ELF-1 (cell line): Measurements from ENCODE around the gene NRL.

Source experiments
- DNase-seq: peaks from one replicate; pipeline ENCODE4 v3.0.0-alpha.2; 2016; ENCODE audit warnings: low read depth, low spot score

NRL gene

DNA sequence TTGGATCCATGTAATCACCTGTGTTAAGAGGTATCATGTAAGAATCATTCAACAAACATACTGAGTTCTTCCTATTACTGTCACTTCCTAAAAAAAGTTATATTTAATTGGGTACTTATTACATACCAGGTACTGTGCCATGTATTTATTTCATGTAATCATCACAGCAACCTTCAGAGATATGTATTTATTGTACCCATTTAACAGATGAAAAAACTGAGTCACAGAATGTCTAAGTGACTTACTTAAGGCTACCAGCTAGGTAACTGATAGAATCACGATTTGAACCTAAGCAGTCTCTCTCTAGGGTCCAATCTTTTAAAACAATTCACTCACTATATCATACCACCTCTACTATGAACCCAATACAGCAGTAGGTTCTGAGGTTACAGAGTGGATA lies 29.7 kb upstream of the NRL start:
- DNase-seq, result no peak

DNA sequence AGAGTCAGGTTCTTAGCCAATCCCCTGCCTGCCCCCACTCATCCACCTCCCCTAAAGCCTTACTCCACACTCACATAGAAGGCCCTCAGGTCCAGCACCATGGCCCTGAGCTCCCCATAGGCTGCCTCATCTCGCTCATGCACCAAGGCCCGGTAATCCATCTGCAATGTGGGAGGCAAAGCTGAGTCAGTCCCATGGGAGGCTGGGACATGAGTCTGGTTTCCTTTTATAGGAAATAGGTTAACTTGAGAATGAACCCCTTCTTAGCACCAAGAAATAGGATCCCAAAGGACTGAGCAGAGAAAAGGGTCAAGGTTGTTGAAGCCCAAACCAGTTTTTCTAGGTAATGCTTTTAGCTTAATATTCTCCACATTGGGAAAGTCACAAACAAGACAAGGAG lies 28.8 kb upstream of the NRL start:
- no peak for DNase-seq

DNA sequence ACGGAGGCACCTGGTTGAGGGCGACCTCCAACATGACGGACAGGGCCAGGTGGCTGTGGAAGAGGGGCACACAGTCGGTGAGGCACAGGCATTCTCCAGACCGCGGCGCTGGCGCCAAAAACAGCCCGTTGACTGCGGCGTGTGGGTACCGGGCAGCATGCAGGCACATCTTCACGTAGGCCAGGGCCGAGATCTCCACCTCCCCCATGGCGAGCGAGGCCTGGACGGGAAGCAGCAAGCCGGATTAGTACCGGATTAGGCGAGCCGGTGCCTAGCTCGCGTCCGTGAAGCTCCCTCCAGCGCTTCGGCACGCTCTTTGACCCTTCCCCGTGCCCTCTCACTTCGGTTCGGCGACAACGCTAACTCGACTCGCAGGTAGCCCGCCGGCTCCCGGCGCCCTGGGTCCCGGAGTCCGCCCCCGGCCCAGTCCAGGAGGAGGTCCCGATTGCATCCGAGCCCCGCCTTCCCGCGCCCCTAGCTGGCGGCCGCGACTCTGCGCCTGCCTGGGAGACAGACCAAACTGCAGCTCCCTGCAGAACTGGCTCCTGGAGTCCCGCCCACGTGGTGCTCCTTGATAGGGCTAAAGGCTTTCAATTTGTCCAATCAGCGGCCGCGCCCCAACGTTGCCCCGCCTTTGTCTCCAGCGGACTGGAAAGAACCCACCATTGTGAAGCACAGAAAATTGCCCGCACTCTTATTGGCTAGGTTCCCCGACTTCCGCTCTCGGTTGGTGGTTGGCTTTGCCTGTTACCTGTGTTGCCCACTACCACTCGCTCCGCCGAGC lies 26.5 kb upstream of the NRL start, which contains the start of gene EMC9:
Gene EMC9, minus strand, starts transcription at position 495 of the 784 bp plus-strand sequence. Its CDS starts 287 bp downstream, at position 208.
- DNase-seq, result peak; percentile 100

DNA sequence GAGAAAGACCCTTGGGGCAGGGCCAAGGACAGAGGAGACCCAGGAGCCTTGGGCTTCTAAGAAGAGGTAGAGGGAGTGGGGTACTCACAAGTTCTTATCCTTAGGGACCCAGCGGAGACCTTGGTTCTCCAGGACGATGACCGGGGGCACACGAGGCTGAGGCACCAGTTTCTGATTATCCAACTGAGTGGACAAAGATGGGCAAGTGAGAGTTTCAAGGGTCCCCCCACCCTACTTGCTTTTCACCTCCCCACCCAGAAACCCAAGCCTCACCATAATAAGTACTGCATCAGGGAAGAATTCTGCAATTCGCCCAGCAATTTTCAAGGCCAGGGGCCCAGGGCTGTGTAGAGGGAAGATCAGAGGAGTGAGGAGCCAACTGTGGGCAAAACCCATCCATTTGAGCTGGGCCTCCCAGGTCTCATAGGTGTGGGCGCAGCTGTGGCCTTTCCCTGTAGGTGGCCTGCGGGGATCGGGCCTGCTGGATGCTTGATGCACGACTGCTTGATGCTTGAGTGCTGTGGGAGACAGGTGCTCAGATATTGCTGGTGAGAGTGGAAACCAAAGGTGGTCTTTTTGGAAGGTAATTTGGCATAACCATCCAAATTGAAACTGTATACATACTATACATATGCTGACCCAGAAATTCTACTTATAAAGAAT lies 24.7 kb upstream of the NRL start:
- DNase-seq, result no peak

DNA sequence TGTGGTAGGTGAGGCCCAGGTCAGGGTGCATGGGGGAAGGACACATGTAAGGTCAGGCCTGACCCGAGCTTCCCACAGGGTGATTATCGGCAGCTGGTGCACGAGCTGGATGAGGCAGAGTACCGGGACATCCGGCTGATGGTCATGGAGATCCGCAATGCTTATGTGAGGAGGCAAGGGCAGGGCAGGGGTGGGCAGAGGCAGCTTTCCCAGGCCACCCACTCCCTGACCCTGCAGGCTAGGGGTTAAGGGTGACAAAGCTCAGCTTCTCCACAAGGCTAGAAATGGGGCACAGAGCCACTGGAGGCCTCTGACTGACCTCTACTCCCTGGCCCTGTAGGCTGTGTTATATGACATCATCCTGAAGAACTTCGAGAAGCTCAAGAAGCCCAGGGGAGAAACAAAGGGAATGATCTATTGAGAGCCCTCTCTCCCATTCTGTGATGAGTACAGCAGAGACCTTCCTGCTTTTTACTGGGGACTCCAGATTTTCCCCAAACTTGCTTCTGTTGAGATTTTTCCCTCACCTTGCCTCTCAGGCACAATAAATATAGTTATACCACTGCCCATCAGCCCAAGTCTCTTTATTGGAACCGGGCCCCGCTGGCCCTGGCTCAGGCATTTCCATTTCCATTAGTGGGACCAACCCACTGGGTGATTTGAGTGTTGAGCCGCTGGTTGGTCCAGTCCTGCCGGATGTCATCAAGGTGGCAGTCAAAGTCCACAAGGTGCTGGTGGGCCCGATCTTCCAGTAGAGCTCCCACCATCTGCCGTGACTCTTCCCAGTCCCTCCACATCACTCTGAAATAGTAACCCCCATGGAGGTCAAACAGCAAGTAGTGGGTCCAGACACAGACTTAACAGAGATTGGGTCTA lies 23.9 kb upstream of the NRL start:
- DNase-seq, result no peak

DNA sequence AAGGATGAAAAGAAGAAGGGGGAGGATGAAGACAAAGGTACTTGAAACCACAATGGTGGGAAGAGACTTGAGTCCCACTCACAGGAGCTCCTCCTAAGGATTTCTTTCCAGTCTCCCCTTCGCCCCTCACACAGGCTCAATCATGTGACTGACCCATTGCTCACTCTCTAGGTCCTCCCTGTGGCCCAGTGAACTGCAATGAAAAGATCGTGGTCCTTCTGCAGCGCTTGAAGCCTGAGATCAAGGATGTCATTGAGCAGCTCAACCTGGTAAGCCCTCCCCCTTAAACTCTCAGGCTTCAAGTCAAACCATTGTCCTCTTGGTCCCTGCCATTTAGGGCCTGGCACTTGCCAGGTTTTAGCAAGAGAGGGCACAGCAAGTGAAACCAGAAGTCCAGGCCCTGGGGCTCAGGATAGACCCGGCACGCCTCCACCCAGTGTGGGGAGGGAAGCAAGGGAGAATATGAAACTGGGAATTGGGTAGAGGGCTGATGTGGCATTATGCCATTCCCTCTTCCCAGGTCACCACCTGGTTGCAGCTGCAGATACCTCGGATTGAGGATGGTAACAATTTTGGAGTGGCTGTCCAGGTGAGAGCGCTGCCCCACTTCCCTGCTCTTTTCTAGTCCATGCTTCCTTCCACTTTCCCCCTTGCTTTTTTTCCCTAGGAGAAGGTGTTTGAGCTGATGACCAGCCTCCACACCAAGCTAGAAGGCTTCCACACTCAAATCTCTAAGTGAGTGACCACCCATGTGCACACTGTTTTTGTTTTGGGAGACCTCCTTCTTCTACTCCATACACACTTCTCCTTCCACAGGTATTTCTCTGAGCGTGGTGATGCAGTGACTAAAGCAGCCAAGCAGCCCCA lies 23.0 kb upstream of the NRL start:
- no peak for DNase-seq

DNA sequence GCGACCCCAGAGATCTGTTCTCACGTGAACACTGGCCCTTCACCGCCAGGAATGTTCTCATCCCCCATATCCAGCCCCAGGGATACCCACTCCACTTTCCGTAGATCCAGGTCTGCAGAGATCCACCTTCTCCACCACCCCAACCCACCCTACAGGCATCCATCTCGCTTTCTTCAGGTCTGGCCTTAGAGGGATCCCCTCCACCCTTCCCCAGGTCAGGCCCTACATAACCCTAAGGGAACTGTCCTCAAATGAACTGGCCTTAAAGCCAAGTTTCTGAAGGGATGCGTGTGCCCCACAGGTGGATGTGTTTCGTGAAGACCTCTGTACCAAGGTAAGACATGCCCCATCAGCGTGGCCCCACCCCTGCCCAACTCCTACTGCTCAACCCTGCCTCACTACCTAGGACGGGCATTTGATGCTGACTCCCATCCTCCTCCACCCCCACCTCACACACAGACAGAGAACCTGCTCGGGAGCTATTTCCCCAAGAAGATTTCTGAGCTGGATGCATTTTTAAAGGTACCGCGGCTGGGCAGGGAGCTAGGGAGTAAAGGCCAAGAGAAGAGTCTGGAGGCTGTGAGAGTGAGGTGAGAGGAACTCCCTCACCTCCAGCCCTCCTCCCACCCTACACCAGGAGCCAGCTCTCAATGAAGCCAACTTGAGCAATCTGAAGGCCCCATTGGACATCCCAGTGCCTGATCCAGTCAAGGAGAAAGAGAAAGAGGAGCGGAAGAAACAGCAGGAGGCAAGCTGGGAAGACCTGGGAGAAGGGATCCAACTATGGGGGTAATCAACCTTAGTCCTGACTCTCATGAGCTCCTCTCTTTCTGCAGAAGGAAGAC lies 22.2 kb upstream of the NRL start:
- no peak for DNase-seq

DNA sequence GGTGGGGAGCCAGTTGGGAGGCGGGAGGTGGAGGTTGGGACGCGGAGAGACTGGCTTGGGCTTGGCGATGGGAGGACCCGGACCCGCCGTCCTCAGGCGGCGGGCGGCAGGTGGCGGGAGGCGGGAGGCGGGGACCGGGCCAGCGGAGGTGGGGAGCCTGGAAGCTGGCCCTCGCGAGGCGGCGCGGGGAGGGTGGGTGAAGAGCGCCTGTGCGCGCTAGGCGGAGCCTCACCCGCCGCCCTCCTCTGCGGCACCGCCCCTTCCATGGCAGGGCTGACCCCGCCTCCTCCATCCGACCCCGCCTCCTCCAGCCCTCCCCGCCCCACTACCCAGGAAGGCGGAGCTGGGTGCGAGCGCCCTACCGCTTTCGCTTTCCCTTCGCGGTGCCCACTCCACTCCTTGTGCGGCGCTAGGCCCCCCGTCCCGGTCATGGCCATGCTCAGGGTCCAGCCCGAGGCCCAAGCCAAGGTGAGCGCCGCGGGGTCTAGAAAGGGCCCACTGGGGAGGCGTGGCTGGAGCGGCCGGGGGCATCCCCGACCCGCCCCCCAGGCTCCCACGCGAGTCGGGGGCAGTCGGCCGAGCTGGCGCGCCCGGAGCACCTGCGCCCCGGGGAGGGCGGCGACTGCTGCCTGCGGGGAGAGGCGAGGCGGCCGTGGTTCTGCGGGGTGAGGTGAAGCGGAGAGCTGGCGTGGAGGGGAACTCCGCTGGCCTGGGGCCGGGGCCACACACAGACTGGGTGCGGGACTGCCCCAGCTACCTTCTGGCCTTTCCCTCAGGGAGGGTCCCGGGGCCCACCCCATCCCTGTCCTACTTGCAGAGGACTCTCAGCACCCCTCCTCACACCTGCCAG lies 21.3 kb upstream of the NRL start, which contains the start of gene PSME1:
Gene PSME1, plus strand, starts transcription at position 361 of the 850 bp plus-strand sequence. Its CDS starts 69 bp downstream, at position 430.
- peak; percentile 84 for DNase-seq

DNA sequence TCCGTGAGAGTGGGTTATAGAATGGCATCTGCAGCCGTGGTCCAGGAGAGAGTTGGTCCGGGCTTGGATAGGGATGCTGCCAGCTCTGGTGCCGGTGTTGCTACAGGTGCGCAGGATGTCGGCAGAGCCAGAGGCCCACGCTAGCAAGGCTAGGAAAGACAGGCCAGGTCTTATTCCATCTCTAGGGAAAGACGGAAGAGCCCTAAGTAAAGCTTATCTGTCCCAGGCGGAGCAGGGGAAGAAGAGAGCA lies 20.8 kb upstream of the NRL start:
- DNase-seq, result no peak

DNA sequence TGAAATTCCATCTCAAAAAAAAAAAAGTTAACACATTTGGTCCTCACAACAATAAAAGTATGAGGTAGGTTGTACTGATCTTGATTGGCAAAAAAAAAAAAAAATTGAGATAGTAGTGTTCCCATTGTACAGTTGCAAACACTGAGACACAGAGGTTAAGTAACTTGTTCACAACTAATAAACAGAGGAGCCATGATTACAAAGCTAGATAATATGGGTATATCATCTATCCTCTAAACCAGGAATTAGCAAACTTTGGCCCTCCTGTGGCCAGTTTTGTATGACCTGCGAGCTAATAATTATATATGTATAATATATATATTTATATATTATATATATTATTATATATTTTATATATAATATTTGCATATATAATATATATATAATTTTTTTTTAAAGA lies 19.0 kb upstream of the NRL start:
- no peak for DNase-seq

DNA sequence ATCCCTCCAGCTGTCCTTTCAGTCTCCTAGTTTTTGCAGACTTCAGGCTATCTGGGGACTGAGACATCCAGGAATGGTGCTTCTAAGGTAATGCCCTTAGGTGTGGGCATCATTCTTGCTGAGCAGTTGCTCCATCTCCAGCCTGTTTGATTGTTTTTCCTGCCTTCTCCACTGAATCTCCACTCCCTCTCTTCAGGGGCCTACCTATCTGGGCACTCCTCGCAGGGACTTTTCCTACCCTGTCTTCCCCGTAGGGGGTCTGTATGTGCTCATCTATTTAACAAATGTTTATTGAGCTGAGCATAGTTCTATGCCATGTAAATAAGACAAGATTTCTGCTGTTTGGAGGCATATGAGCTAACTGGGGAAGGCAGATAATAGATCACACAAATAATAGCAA lies 18.2 kb upstream of the NRL start:
- no peak for DNase-seq

DNA sequence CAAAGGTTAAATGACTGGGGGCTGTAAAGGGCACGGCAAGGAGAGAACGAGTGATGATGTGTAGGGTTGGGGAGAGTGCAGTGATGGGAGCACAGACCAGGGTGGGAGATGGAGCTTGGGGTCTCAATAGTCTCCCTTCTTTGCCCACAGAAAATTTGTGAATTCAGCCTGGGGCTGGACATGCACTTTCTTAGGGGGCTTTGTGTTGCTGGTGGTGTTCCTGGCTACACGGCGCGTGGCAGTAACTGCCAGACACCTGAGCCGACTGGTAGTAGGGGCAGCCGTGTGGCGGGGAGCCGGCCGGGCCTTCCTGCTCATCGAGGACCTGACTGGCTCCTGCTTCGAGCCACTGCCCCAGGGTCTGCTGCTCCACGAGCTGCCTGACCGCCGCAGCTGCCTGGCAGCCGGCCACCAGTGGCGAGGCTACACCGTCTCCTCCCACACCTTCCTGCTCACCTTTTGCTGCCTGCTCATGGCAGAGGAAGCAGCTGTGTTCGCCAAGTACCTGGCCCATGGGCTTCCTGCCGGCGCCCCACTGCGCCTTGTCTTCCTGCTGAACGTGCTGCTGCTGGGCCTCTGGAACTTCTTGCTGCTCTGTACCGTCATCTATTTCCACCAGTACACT lies 17.4 kb upstream of the NRL start:
- no peak for DNase-seq

DNA sequence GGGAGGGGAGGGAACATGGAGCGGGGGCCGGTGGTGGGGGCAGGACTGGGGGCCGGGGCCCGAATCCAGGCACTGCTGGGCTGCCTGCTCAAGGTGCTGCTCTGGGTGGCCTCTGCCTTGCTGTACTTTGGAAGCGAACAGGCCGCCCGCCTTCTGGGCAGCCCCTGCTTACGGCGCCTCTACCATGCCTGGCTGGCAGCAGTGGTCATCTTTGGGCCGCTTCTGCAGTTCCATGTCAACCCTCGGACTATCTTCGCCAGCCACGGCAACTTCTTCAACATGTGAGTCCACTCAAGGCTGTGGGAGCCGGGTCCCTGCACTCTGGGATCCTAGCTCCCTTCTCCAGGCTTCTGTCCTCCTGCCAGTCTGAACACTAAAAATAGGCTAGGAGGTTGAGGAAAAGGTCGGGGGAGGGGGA lies 16.8 kb upstream of the NRL start:
- DNase-seq, result no peak

DNA sequence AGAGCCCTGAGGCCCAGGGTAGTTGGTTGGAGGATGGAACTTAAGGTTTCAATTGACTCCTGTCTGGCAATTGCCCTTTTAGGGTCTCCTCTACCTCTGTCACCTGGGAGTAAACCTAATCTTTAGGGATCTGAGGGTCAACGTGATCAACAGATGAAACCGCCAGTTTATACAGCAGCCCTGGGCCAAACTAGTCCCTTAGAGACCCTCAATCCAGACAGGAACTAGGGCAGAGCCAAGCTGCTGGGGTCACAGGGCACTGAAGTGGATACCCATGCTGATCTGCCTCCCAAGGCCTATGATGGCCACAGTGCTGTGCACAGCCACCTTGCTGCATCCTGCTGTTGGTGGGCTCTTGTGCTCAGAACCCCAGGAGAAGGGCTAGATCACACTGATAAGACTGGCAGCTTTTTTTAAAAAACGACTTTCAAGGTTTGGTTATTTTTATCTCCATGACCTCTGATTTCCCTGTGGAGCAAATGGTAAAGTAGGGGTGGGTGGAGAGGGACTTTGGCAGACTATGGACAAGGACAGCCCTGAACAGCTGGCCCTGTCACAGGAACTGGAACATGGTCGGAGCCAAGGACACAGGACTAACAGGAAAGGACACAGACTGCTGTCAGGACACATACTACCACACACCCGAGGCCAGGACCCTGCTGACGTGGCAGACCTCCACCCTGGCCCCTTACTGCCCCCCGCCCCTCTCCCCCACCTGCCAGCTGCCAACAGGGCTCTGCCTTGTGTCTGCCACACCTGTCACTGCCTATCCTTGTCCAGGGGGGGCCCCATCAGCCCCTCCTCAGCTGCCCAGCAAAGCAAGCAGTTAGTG lies 16.2 kb upstream of the NRL start:
- DNase-seq, result no peak

DNA sequence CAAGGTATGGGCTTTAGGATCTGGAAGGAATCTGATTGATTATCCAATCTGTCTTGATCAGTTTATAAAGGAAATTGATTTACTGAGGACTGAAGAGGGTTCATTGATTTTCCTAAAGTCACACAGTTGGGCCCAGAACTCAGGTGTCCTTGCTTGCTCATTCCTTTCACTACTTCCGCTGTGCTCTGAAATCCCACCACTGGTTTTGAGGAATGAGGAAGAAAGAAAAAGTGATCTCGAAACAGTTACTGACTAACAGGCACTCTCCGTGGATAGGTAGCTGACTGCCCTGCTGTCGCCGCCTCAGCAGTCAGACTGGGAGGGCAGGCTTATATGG lies 15.6 kb upstream of the NRL start, which contains the start of gene FITM1:
Gene FITM1, plus strand, starts transcription at position 280 of the 337 bp plus-strand sequence. CDS start 905 bp downstream, outside the sequence.
- DNase-seq, result no peak

DNA sequence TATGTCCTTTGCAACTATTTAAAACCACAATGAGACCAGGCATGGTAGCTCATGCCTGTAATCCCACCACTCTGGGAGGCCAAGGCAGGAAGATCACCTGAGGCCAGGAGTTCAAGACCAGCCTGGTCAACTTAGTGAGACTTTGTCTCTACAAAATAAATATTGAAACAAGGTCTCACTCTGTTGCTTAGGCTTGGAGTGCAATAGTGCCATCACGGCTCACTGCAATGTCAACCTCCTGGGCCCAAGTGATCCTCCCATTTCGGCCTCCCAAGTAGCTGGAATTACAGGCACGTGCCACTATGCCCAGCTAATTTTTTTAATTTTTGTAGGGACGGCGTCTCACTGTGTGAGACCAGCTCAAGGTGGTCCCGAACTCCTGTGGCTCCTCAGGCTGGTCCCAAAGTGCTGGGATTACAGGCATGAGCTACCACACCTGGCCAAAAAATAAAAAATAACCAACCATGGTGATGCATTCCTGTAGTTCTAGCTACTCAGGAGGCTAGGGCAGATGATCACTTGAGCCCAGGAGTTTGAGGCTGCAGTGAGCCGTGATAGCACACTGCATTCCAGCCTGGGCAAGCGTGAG lies 14.8 kb upstream of the NRL start:
- DNase-seq, result no peak

DNA sequence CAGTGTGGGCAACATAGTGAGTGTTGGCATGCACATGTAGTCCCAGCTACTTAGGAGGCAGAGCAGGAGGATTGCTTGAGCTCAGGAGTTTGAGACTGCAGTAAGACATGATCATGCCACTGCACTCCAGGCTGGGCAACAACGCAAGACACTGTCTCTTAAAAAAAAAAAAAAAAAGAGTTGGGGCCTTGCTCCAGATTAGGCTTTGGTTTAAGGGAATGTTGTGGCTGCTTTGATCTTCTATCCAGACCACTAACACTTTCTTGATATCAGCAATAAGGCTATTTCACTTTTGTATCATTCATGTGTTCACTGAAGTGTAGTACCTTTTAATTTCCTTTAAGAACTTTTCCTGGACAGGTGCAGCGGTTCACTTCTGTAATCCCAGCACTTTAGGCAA lies 12.9 kb upstream of the NRL start:
- DNase-seq, result no peak

DNA sequence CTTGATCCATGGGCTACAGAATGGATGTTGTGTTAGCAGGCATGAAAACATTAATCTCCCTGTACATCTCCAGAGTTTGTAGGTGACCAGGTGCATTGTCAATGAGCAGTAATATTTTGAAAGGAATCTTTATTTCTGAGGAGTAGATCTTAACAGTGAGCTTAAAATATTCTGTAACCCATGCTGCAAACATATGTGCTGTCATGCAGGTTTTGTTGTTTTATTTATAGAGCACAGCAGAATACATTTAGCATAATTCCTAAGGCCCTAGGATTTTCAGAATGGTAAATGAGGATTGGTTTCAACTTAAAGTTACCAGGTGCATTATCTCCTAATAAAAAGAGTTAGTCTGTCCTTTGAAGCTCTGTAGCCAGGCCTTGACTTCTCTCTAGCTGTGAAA lies 12.2 kb upstream of the NRL start:
- DNase-seq, result no peak
